Measurements from ENCODE around the gene ARL15.

DNA sequence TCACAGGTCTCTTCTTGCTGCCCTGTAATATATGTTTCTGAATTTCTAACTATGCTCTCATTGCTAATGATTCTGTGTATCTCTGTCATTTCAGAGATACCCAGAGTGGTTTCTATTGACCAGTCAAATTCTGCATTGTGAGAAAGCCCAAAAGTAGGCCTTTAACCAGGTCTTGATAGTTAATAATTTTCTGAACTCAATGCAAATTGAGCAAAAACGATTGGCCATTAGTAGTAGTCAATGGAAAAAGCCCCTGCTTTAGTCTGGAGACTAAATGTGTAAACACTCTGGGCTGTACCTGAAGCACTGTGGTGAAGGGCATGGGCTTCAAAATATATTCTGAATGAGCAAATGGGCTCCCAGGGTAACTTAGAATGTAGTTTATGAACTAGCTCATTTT is 307.6 kb downstream of the ARL15 start:
- no peak for TF ChIP-seq GATA2 (IDR thresholded peaks at IDR 0.05; ENCODE audit: low read depth, low read length)
- TF ChIP-seq GATA3 (IDR thresholded peaks at IDR 0.05; ENCODE audit: low read depth, low read length): no peak

Data from SH-SY5Y (cell line).